GM19025 (cell line): ENCODE measurements around the gene PGM1.

Experiments
- ATAC-seq: cut with Tn5 transposase; IDR thresholded peaks from one replicate; pipeline ENCODE4 v1.9.1; 2021; ENCODE audit warnings: mild to moderate bottlenecking, low read depth, moderate library complexity; ENCODE audit not compliant: unreplicated experiment

Gene PGM1

GRCh38 chr1:63600248-63600647 lies 7.0 kb downstream of the PGM1 start:
- no peak for ATAC-seq

- no peak for ATAC-seq
Observed at GRCh38 chr1:63601061-63601460, 7.8 kb downstream of the PGM1 start.

GRCh38 chr1:63601463-63601862 lies 8.3 kb downstream of the PGM1 start:
- no peak for ATAC-seq

GRCh38 chr1:63601912-63602311 lies 8.7 kb downstream of the PGM1 start:
- no peak for ATAC-seq

GRCh38 chr1:63602629-63603028 lies 9.4 kb downstream of the PGM1 start:
- ATAC-seq = no peak

- ATAC-seq = no peak
Observed at GRCh38 chr1:63603810-63604209, 10.6 kb downstream of the PGM1 start.

- no peak for ATAC-seq
Observed at GRCh38 chr1:63607322-63607721, 14.1 kb downstream of the PGM1 start.

- ATAC-seq = no peak
Observed at GRCh38 chr1:63611231-63611630, 18.0 kb downstream of the PGM1 start.

GRCh38 chr1:63612564-63612963 lies 19.4 kb downstream of the PGM1 start:
- no peak for ATAC-seq

- no peak for ATAC-seq
Observed at GRCh38 chr1:63612971-63613370, 19.8 kb downstream of the PGM1 start.

GRCh38 chr1:63615768-63616420 lies 22.7 kb downstream of the PGM1 start:
- no peak for ATAC-seq

- no peak for ATAC-seq
Observed at GRCh38 chr1:63617450-63617849, 24.2 kb downstream of the PGM1 start.

GRCh38 chr1:63618011-63618410 lies 24.8 kb downstream of the PGM1 start:
- ATAC-seq = no peak

GRCh38 chr1:63619558-63619957 lies 26.3 kb downstream of the PGM1 start:
- no peak for ATAC-seq

- no peak for ATAC-seq
Observed at GRCh38 chr1:63620671-63621070, 27.5 kb downstream of the PGM1 start.

- no peak for ATAC-seq
Observed at GRCh38 chr1:63621075-63621474, 27.9 kb downstream of the PGM1 start.

- ATAC-seq = no peak
Observed at GRCh38 chr1:63621698-63622097, 28.5 kb downstream of the PGM1 start.

GRCh38 chr1:63622849-63623566 lies 29.8 kb downstream of the PGM1 start:
- no peak for ATAC-seq

- no peak for ATAC-seq
Observed at GRCh38 chr1:63623952-63624351, 30.7 kb downstream of the PGM1 start.

- no peak for ATAC-seq
Observed at GRCh38 chr1:63624911-63625310, 31.7 kb downstream of the PGM1 start.

- no peak for ATAC-seq
Observed at GRCh38 chr1:63626222-63626621, 33.0 kb downstream of the PGM1 start.

GRCh38 chr1:63628607-63629006 lies 35.4 kb downstream of the PGM1 start:
- ATAC-seq = no peak
